Activated T-cell treated with anti-CD3 and anti-CD28 coated beads for 4 hours (primary cell): ENCODE results near the gene TNK2.
"Not testable (repeated sequence)": the region's sequence is repeated elsewhere in the genome, so short reads cannot be mapped to it uniquely, and the experiment has no call there.

ENCODE experiments used
- DNase-seq: peaks from one replicate; pipeline ENCODE4 v3.0.0-alpha.2; 2020

TNK2 gene

DNA sequence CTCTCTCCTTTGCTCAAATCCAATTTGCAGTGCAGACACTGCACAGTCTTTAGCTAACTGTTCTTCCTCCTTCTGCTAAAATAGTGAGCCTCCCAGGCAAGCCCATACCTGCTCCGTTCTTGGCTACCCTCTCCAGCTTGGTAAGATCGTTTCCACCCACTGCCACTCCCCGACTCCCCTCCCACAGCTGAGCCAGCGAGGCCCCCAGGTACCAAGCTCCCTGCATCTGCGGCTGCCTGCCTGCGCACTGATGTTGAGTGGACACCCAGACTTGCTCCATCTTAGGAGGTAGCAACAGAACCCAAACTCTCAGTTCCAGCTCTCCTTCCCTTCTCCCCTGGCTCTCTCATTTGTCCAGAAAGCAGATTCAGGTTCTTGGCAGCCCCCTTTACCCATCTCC is 7.9 kb upstream of the TNK2 start:
- DNase-seq, result no peak

DNA sequence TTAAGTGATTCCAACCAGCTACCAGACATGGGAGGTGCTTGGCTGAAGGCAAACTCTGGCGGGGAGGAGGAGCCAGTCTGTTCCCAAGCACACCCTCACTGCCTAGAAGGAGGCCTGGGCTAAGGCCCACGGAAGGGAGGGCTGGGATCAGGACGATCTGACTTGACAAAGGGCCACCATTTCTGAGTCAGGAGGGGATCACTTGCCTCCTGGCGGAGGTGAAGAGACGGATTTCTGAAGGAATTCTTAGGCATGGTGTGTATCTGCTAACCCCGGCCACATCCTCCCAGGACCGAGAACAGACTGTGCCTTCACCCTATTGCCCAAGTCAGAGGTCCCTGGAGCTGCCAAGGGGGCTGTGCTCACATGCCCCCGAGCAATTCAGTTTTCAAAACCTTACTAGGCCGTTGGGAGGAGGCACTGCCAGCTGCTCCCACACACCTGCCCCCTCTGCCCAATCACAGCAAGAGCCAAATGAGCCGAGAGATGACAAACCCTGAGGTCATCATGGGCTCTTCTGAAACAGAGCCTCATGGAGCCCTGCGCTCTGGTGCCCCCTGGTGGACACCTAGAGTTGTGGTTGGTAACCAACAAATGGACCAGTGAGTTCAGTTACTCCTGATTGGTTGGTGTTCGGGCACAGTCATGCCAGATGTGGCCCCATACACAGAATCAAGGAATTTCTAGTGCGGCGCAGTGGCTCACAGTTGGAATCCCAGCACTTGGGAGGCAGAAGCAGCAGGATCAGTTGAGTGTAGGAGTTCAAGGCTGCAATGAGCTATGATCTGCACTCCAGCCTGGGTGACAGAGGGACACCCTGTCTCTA is 6.5 kb upstream of the TNK2 start:
- DNase-seq, result peak; percentile 96

- not testable (repeated sequence) for DNase-seq
Observed at GRCh38 chr3:195914146-195914545, 5.8 kb upstream of the TNK2 start.

DNA sequence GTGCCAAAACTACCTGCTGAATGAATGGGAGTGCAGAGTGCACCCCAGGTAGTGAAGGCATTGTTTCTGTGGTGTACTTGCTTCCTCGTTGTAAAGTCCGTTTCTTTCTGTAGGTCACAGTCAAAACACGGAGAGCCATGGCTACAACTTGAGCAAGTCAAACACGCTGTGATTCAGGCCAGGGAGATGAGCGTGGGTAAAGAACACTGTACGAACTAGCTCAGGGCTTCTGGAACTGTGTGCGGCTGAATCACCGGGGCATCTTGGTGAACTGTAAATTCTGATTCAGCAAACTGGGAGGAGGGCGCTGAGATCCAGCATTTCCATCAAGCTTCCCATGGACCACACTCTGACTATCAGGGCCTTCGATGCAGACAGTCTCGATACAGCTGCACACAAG is 5.0 kb upstream of the TNK2 start:
- no peak for DNase-seq

DNA sequence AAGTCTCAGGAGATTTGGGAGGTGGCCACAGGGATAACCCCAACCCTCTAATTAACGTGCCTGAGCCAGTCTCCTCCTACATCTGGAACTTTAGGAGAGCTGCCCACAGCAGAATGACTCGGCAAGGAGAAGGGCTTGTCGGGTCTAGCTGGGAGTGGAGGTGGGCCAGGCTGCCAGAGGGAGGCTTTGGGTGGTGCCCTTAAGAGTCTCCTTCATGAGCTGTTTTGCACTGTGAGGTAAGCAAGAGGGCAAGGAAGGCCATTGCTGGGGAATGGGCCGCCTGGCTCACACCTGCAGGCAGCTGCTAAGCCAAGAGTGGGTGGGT is 3.6 kb upstream of the TNK2 start:
- DNase-seq, result no peak

DNA sequence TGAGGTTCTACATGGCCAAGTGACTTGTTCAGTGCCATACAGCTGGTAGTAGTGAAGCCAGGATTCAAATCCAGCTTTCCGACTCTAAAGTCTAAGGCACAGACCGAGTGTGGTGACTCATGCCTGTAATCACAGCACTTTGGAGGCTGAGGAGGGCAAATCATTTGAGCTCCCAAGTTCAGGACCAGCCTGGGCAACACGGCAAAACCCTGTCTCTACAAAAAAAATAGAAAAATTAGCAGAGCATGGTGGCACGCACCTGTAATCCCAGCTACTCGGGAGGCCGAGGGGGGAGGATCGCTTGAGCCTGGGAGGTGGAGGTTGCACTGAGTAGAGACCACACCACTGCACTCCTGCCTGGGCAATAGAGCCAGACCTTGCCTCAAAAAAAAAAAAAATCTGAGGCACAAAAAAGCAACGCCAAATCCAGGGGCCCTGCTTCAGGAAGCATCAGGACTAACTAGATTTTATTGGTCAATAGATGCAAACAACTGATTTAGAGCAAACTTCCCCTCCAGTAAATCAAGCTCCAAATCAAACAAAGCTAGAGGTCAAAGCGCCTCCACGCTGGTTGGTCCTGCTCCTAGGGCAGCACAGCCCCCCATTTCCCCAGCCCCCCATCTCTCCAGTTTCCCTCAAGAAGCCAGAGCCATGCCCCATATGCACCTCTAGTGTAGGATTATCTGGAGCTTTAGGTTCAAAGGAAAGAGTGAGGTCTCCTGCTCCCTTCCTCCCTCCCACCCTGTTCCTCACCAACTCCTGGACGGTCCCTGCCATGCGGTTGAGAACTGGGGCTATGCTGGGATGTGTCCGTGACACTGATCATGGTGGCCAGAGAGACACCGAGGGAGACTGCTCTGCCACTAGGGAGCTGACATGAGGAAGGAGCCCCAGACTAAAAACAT is 2.9 kb upstream of the TNK2 start:
- DNase-seq, result no peak

DNA sequence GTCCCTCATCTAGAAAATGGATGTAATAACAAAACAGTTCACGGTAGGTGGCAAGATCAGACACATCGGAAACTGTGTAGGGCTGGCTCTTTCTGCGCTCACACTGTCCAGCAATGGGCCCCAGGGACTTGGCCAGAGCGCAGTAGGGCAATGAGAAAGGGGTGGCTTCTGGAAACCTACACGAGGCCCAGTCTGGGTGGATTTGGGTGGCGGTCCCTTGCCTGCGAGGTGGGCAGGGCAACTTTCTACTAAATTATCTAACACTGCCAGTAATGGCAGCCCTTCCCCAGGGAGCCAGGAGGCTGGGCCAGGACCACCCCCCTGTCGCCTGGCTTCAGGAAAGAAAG is 2.1 kb upstream of the TNK2 start:
- DNase-seq, result no peak

DNA sequence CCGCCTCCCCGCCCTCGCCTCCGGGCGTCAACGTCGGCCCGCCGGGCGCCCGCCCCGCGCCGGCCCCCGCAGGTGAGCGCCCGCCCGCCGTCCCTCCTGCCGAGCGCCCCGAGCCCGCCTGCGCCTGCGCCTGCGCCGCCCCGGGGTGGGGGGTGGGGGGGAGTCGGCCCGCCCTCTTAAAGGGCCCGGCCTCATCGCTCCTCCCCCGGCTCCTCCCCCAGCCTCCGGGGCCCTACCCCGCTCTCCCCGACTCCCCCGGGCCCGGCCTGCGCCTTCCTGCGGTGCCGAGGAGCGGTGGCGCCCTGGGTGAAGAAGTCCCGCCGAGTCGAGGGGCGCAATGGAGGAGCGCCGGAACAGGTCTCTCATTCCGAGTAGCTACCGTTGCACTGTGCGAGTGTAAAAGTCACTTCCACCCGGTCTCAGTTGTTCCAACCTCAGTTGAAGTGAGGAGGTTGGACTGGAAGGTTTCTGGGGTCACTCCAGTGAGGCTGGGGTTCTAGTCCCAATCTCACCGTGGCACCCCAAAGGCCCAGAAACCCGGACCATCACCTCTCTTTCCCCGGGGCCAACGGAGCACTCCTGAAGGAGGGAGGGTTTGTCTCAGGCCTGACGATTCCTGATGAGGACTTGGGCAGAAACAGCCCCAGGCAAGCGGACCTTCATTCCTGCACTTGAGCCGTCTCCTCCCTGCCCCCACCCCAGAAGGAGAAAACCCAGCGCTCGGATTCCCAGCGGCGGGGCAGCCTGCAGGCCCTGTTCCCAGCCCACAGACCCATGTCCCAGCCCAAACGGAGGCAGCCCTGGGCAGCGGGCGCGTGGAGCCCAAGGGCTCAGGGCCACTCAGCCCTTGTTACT is 1.5 kb upstream of the TNK2 start:
- DNase-seq, result peak; percentile 87

DNA sequence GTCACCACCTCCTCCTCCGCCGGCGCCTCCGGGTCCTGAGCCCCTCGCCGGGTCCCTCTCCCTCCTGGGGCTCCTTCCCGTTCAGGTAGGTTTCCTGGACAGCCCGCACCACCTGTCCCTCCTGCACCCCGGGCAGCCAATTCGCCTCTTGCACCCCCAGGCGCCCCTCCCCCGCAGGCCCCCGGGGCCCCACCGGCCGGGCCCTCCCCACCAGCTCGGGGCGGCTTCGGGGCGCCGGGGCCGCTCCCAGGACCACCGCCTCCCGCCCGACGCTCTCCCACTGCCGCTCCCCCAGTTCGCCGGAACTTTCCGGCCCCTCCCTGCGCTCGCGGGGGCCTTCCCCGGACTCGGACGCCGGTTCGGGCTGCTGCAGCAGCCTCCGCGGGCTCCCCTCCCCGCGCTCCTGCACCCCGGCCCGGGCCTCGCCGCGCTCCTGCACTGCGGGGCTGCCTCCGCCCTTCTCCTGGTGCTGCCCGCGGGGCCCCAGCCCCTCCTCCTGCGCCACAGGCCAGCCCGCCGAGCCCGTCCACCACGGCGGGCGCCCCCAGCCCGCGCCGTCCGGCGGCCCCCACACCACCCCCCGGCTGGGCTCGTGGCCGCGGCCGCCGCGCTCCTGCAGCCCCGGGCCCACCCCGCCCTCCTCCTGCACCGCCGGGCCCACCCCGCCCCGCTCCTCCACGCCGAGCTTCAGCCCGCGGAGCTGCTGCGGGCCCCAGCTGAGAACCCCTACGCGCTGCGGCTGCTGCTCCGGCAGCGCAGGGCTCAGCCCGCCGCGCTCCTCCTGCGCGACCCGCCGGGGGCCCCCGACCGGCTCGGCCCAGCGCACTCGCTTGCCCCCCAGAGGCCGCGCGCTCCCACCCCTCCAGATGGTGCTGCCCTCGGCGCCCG is 587 bp upstream of the TNK2 start:
- peak; percentile 18 for DNase-seq

GRCh38 chr3:195907684-195907933 is 742 bp downstream of the TNK2 start:
- no peak for DNase-seq

- DNase-seq, result peak; percentile 51
Observed at GRCh38 chr3:195906865-195907683, 1.3 kb downstream of the TNK2 start.

DNA sequence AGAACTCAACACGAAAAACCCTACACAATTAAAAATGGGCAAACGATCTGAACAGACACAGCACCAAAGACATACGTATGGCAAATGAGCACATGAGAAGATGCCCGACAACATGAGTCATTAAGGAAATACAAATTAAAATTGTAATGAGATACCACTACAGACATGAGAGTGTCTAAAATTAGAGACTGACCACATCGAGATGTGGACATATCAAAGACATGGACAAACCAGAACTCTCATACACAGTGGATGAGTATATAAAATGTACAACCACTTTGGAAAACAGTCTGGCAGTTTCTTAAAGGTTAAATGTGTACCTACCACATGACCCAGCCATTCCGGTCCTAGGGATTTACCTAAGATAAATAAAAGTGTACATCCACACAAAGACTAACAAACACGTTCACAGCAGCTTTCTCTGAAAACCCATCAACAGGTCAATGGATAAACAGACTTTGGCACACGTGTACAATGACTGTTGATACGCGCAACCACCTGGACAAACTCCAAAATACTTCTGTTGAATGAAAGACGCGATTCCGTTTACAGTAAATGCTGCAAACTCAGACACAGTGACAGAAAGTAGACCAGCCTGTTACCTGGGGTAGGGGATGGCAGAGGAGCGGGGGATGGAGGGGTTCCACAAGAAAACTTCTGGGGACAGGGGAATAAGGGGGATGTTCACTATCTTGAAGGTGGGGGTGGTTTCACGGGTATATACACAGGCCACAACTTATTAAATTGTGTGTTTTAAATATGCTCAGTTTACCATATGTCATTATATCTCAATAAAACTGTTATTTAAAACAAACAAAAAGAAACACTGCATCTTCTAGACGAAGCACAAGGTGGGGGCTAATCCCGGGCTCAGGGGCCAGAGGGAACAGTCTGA is 2.1 kb downstream of the TNK2 start:
- DNase-seq, result no peak

- no peak for DNase-seq
Observed at GRCh38 chr3:195904368-195904767, 4.0 kb downstream of the TNK2 start.

GRCh38 chr3:195903950-195904290 is 4.4 kb downstream of the TNK2 start:
- no peak for DNase-seq

- DNase-seq, result not testable (repeated sequence)
Observed at GRCh38 chr3:195902634-195903033, 5.7 kb downstream of the TNK2 start.

DNA sequence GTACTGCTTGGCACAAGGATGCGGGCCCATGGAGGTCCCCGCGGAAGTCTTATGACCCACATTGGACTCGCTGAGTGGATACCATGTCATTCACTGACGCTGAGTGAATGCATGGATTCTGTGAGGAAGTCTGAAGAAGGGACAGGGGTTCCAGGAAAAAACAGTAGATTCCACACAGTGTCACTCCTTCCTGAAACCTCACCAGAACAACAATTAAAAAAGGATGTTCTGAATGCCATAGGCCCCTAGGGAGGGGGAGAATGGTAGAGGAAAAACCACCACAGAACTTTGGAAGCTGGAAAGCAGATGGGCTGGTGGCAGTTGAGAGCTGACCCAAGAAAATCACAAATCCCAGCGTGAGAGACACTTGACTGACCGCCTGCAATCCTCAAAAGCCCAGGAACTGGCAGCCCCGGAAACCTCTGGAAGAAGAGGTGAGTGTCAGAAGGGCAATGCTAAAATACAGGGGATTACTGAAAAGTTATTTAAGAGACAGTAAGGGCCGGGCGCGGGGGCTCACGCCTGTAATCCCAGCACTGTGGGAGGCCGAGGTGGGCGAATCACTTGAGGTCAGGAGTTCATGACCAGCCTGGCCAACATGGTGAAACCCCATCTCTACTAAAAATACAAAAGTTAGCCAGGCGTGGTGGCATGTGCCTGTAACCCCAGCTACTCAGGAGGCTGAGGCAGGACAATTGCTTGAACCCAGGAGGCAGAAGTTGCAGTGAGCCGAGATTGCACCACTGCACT is 6.3 kb downstream of the TNK2 start:
- DNase-seq, result not testable (repeated sequence)

DNA sequence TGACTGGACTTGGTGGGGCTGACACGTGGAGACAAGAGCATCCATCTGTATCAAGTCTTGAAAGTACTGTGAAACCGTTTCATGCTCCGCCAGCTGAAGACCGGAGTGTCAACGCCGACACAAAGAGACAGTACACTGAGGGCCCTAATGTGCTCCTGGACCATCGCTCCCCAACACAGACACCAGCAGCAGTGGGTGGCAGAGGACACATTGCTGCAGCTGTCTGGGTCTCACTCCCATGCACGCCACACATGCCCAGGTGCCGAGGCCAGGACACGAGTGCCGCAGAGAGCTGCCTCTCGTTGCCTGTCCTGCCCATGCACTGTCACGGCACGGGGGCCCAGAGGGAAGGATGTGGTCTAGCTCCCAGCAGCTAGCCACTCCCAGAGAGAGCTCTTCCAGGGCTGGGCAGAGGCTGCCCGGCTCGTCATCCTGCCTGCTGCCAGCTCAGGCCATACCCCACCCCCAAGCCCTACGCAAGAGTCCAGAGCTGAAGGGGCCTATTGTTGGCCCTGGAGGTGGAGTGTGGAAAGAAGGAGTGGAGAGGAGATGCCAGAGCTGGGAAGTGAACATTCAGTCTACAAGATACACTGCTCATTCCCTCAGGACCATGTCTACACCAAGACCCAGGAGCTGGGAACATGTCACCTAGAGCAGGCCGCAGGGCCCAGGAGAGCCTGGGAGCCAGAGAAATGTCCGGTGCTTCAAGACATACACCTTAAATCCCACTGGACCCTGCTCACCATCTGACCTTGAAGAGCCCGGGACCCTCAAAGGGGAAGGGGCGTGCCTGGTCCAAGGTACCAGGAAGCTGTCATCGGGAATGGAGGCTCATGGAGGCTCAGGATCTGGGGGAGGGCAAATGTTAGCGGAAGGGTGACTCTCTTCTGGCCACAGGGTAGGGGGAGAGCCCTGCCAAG is 7.7 kb downstream of the TNK2 start:
- no peak for DNase-seq

DNA sequence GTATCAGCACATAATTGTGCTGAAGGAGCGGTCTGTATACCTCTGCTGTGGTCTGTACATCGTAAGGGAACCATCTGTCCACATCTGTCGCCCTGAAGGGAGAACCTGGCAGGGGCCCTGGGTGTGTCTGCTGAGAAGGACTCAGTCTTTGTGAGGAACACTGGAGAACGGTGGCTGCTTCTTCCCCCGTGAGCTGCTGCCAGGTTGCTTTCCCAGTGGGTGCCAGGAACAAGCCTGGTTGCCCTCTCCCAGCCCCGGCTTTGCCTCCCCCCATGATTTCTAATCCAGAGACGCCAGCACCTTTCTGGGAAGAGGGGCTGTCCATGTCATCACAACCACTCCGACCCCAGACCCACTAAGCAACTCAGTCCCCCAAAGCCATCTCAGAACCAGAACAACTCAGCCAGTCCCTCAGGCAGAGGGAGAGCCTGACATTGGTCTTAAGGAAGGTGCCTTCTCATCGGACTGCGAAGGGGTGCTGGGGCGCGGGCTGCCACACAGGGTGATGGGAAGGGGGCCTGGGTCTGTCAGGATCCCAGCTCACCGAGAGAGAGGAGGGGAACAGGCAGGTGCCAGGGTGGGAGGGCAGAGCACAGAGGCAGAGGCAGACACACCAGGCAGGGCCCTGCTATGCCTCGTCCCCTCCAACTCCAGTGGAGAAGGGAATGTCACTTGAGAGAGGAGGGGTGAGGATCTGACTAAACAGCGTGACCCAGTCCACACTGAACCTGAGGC is 8.5 kb downstream of the TNK2 start:
- DNase-seq, result no peak
